Measurements from ENCODE around the gene JMJD6.

DNA sequence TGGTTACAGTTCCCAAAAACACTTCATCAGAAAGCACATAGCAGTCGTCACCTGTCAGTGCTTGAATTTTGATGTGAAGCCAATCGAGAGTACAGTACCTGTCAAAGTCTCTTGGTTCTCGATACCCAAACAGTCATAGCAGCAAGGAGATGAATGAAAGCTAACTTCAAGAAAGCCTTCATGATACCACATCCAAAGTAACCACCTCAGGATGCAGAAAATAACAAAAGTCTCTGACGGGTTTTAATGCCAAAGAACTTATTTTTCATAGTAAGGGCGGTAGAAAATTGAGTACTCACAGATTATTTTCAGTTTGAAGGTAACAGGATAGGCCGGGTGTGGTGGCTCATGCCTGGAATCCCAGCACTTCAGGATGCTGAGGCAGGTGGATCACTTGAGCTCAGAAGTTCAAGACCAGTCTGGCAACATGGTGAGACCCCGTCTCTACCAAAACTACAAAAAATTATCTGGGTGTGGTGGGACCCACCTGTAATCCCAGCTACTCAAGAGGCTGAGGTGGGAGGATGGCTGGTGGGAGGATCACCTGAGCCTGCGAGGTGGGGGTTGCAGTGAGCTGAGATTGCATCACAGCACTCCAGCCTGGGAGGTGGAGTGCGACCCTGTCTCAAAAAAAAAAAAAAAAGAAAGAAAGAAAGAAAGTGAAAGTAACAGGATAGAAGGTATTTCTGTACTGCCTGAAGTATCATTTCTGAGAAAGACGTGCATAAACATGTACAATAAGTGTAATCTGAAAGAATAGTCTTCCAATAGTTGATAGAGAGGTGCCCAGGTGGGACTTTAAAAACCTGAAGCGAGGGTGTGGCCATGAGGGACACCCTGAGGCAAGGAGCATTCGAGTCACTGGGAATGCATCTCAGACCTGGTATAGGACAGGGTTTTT, 26.9 kb upstream of the JMJD6 start:
- TF ChIP-seq POLR2A (IDR thresholded peaks at IDR 0.05) (no peak), CTCF (IDR thresholded peaks at IDR 0.05 in 4 of 5, conservative IDR thresholded peaks at IDR 0.05 in 1 of 5) (no peak)
